HK-2 (cell line): ENCODE measurements around the gene SNX25.
"Not testable (repeated sequence)": the region's sequence is repeated elsewhere in the genome, so short reads cannot be mapped to it uniquely, and the experiment has no call there.

ENCODE experiments used
- DNase-seq: peaks from one replicate; pipeline ENCODE4 v3.0.0-alpha.2; 2018; ENCODE audit not compliant: unreplicated experiment

The SNX25 gene

GRCh38 chr4:185205073-185205472 is 4.3 kb upstream of the SNX25 start:
- DNase-seq: not testable (repeated sequence)

GRCh38 chr4:185205697-185206342 is 3.6 kb upstream of the SNX25 start:
- no peak for DNase-seq

GRCh38 chr4:185207466-185207865 is 1.9 kb upstream of the SNX25 start:
- DNase-seq: no peak

GRCh38 chr4:185209852-185210101 is 379 bp downstream of the SNX25 start:
- DNase-seq: not testable (repeated sequence)

- DNase-seq: peak; percentile 66
Observed at GRCh38 chr4:185210102-185210981, 944 bp downstream of the SNX25 start.

GRCh38 chr4:185211035-185211434 is 1.6 kb downstream of the SNX25 start:
- no peak for DNase-seq

- DNase-seq: no peak
Observed at GRCh38 chr4:185211641-185212040, 2.2 kb downstream of the SNX25 start.

- no peak for DNase-seq
Observed at GRCh38 chr4:185212581-185212980, 3.2 kb downstream of the SNX25 start.

- no peak for DNase-seq
Observed at GRCh38 chr4:185213877-185214276, 4.5 kb downstream of the SNX25 start.

GRCh38 chr4:185215261-185215660 is 5.9 kb downstream of the SNX25 start:
- DNase-seq: no peak

- no peak for DNase-seq
Observed at GRCh38 chr4:185217408-185217975, 8.1 kb downstream of the SNX25 start.

GRCh38 chr4:185218312-185218711 is 8.9 kb downstream of the SNX25 start:
- no peak for DNase-seq

- DNase-seq: no peak
Observed at GRCh38 chr4:185219551-185220344, 10.3 kb downstream of the SNX25 start.

GRCh38 chr4:185221491-185221890 is 12.1 kb downstream of the SNX25 start:
- no peak for DNase-seq

GRCh38 chr4:185221912-185222311 is 12.5 kb downstream of the SNX25 start:
- DNase-seq: no peak

GRCh38 chr4:185222598-185222997 is 13.2 kb downstream of the SNX25 start:
- DNase-seq: no peak

- no peak for DNase-seq
Observed at GRCh38 chr4:185224597-185224996, 15.2 kb downstream of the SNX25 start.

GRCh38 chr4:185225940-185226339 is 16.5 kb downstream of the SNX25 start:
- DNase-seq: no peak

- no peak for DNase-seq
Observed at GRCh38 chr4:185227131-185227551, 17.7 kb downstream of the SNX25 start.

- DNase-seq: no peak
Observed at GRCh38 chr4:185227713-185228278, 18.4 kb downstream of the SNX25 start.

GRCh38 chr4:185229021-185229818 is 19.8 kb downstream of the SNX25 start:
- DNase-seq: no peak
